GM23338 (cell line): ENCODE data around the gene PARVB. TPM values are rescaled to one million over a fixed set of nuclear protein-coding genes. Genes with fewer than 3 reads are reported as not detected.

Experiments used
- ATAC-seq: fragments of 200-7000 bp; cut with Tn5 transposase; 3 replicates; pipeline ENCODE4 v1.9.1; 2020
- DNase-seq: peaks from one replicate; pipeline ENCODE4 v3.0.0-alpha.2; 2015; ENCODE audit warnings: low spot score
- H2AFZ ChIP-seq: fragments of 200-600 bp; sonication (generic); 2 replicates; pipeline ENCODE4 v1.8.0; 2016; ENCODE audit warnings: antibody characterized with exemption, mild to moderate bottlenecking, moderate library complexity
- H3F3A ChIP-seq: fragments of 200-600 bp; sonication (generic); replicated peaks from 2 replicates; pipeline ENCODE4 v1.8.0; 2017; ENCODE audit warnings: antibody characterized with exemption, mixed run types, low read depth
- H3K27ac ChIP-seq: fragments of 200-600 bp; sonication (generic); 2 replicates; pipeline ENCODE4 v1.6.1; 2016; ENCODE audit warnings: low read depth
- H3K27me3 ChIP-seq: fragments of 200-600 bp; sonication (generic); 2 replicates; pipeline ENCODE4 v1.8.0; 2016; ENCODE audit warnings: mild to moderate bottlenecking, mixed run types, moderate library complexity; ENCODE audit not compliant: insufficient read depth
- H3K36me3 ChIP-seq: fragments of 200-600 bp; sonication (generic); 2 replicates; pipeline ENCODE4 v1.8.0; 2016; ENCODE audit warnings: mild to moderate bottlenecking; ENCODE audit not compliant: insufficient read depth
- H3K4me1 ChIP-seq: fragments of 200-600 bp; sonication (generic); 2 replicates; pipeline ENCODE4 v1.8.0; 2016; ENCODE audit warnings: mild to moderate bottlenecking, moderate library complexity; ENCODE audit not compliant: insufficient read depth
- H3K4me2 ChIP-seq: fragments of 200-600 bp; sonication (generic); 2 replicates; pipeline ENCODE4 v1.7.1; 2017; ENCODE audit warnings: mixed run types
- H3K4me3 ChIP-seq: fragments of 200-600 bp; sonication (generic); 2 replicates; pipeline ENCODE4 v1.6.1; 2016; ENCODE audit warnings: mixed run types
- H3K79me2 ChIP-seq: fragments of 200-600 bp; sonication (generic); replicated peaks from 2 replicates; pipeline ENCODE4 v1.8.0; 2017; ENCODE audit warnings: mild to moderate bottlenecking; ENCODE audit not compliant: insufficient read depth
- H3K9me2 ChIP-seq: fragments of 200-600 bp; sonication (generic); 2 replicates; pipeline ENCODE4 v1.8.0; 2017; ENCODE audit not compliant: insufficient read depth
- H4K20me1 ChIP-seq: fragments of 200-600 bp; sonication (generic); replicated peaks from 2 replicates; pipeline ENCODE4 v1.8.0; 2017; ENCODE audit warnings: mild to moderate bottlenecking; ENCODE audit not compliant: insufficient read depth
- H3K27ac Mint-ChIP-seq: 2 replicates; pipeline ENCODE4 v1.8.0; 2020; ENCODE audit warnings: inconsistent platforms, mild to moderate bottlenecking, moderate library complexity, mixed read lengths
- H3K27me3 Mint-ChIP-seq: 3 replicates; pipeline ENCODE4 v1.8.0; 2022; ENCODE audit warnings: low read depth, mild to moderate bottlenecking, moderate library complexity, mixed read lengths, inconsistent platforms; ENCODE audit not compliant: insufficient read depth, poor library complexity
- H3K36me3 Mint-ChIP-seq: 3 replicates; pipeline ENCODE4 v1.8.0; 2021; ENCODE audit warnings: low read depth, mild to moderate bottlenecking, inconsistent platforms, moderate library complexity, mixed read lengths
- H3K4me1 Mint-ChIP-seq: 3 replicates; pipeline ENCODE4 v1.8.0; 2020; ENCODE audit warnings: mild to moderate bottlenecking, inconsistent platforms, mixed read lengths
- H3K4me3 Mint-ChIP-seq: 3 replicates; pipeline ENCODE4 v1.8.0; 2021; ENCODE audit warnings: moderate library complexity, mild to moderate bottlenecking, inconsistent platforms, mixed read lengths
- H3K9me3 Mint-ChIP-seq: 3 replicates; pipeline ENCODE4 v1.8.0; 2020; ENCODE audit warnings: moderate library complexity, mild to moderate bottlenecking, inconsistent platforms, mixed read lengths
- CREB1 ChIP-seq: fragments of 250-450 bp; sonication (Bioruptor Pico); IDR thresholded peaks from 2 replicates; pipeline ENCODE4 v1.5.0; 2020; ENCODE audit warnings: low read depth, mild to moderate bottlenecking, moderate library complexity
- CTCF ChIP-seq, 2 experiments: fragments of 200-600 bp in 1 of 2; sonication (generic) in 1 of 2; conservative IDR thresholded peaks; 2 replicates each; pipeline versions ENCODE4 v1.5.1 to v1.6.1; 2016 to 2017; ENCODE audit warnings: antibody characterized with exemption in 2 of 2, low read depth in 2 of 2, mild to moderate bottlenecking in 2 of 2, moderate library complexity in 1 of 2
- ETS1 ChIP-seq: IDR thresholded peaks from 2 replicates; pipeline ENCODE4 v1.6.1; 2016; ENCODE audit warnings: antibody characterized with exemption
- EZH2 ChIP-seq: fragments of 200-600 bp; sonication (generic); IDR thresholded peaks from one replicate; pipeline ENCODE4 v1.8.0; 2017; ENCODE audit warnings: antibody characterized with exemption, mild to moderate bottlenecking, low read depth; ENCODE audit not compliant: unreplicated experiment
- EZH2phosphoT487 ChIP-seq: fragments of 200-600 bp; sonication (generic); IDR thresholded peaks from one replicate; pipeline ENCODE4 v1.8.1; 2018; ENCODE audit warnings: antibody characterized with exemption; ENCODE audit not compliant: unreplicated experiment
- JUNB ChIP-seq: IDR thresholded peaks from one replicate; pipeline ENCODE4 v1.6.1; 2016; ENCODE audit warnings: antibody characterized with exemption; ENCODE audit not compliant: unreplicated experiment
- NANOG ChIP-seq: IDR thresholded peaks from 2 replicates; pipeline ENCODE4 v1.6.1; 2016; ENCODE audit warnings: antibody characterized with exemption, borderline replicate concordance
- POLR2AphosphoS5 ChIP-seq: IDR thresholded peaks from 2 replicates; pipeline ENCODE4 v1.6.1; 2016; ENCODE audit warnings: antibody characterized with exemption, low read depth
- REST ChIP-seq: IDR thresholded peaks from one replicate; pipeline ENCODE4 v1.6.1; 2018; ENCODE audit warnings: antibody characterized with exemption; ENCODE audit not compliant: unreplicated experiment
- STAT1 ChIP-seq: IDR thresholded peaks from one replicate; pipeline ENCODE4 v1.6.1; 2016; ENCODE audit warnings: antibody characterized with exemption; ENCODE audit not compliant: unreplicated experiment
- ZNF114 ChIP-seq: fragments of 250-450 bp; sonication (Bioruptor Pico); IDR thresholded peaks from 2 replicates; pipeline ENCODE4 v1.5.0; 2020; ENCODE audit warnings: mild to moderate bottlenecking, moderate library complexity
- ZNF331 ChIP-seq: fragments of 250-450 bp; sonication (Bioruptor Pico); IDR thresholded peaks from 2 replicates; pipeline ENCODE4 v1.5.0; 2020; ENCODE audit warnings: low read depth, mild to moderate bottlenecking, moderate library complexity
- ZNF462 ChIP-seq: fragments of 250-450 bp; sonication (Bioruptor Pico); IDR thresholded peaks from 2 replicates; pipeline ENCODE4 v1.5.0; 2020; ENCODE audit warnings: mild to moderate bottlenecking, moderate library complexity
- polyA plus RNA-seq: library from polyadenylated mRNA; unstranded; fragments of >200 nt; fragmentation: Nextera tagmentation; extraction: Ambion mirVana; gene quantifications from 2 replicates; pipeline ENCODE4 v1.2.1, GENCODE V29; 2016
- total RNA-seq: library from RNA; depleted of rRNA; stranded (reverse); fragments of >200 nt; shearing (Covaris generic); gene quantifications from 2 replicates; pipeline ENCODE4 v1.2.3, GENCODE V29; 2014

PARVB gene
- total and polyA plus RNA-seq, 2 experiments from 2014 or later: 4.3 to 7.7 TPM

- no peaks in the 10 kb centered on the region for H3K36me3 ChIP-seq
- Mint-ChIP-seq H3K4me1 (peaks cover 39% of the 10 kb centered on the region), H3K9me3 (no peaks in the 10 kb centered on the region), H3K27me3 (peaks cover 10% of the 10 kb centered on the region), H3K27ac (no peak overlapping the region), H3K36me3 (peaks cover 2% of the 10 kb centered on the region; the same call in 2 of the 3 replicates), H3K4me3 (no peak overlapping the region; the same call in 2 of the 3 replicates)
- H3K4me2 ChIP-seq: no peak overlapping the region
- no peaks in the 10 kb centered on the region for H3F3A ChIP-seq
- H2AFZ ChIP-seq: no peak overlapping the region
- H3K27ac ChIP-seq: no peak overlapping the region
- no peaks in the 10 kb centered on the region for H3K79me2 ChIP-seq
- H3K4me1 ChIP-seq: peaks cover 12% of the 10 kb centered on the region
- H3K9me2 ChIP-seq: no peaks in the 10 kb centered on the region
- H3K27me3 ChIP-seq: no peaks in the 10 kb centered on the region
- TF ChIP-seq ZNF331 (no peak), ETS1 (no peak), ZNF114 (CRISPR knock-in tag) (no peak), JUNB (no peak), ZNF462 (CRISPR knock-in tag) (no peak), EZH2phosphoT487 (no peak), STAT1 (no peak), CTCF (conservative IDR thresholded peaks at IDR 0.05; ENCODE audit: low read depth in 2 of 2) (no peak), NANOG (no peak), POLR2AphosphoS5 (no peak), REST (no peak), CREB1 (CRISPR knock-in tag) (no peak), EZH2 (no peak)
- DNase-seq: no peak
- no peak overlapping the region for H3K4me3 ChIP-seq
- no peak for ATAC-seq
- H4K20me1 ChIP-seq: no peaks in the 10 kb centered on the region
Observed at GRCh38 chr22:44158816-44159215, 134.7 kb downstream of the PARVB start.
